GM18502 (cell line): ENCODE data around the gene GATAD2B.
A peak's percentile ranks its signal among the peaks of the same experiment; 100 is the strongest.
"Not testable (repeated sequence)": the region's sequence is repeated elsewhere in the genome, so short reads cannot be mapped to it uniquely, and the experiment has no call there.

ENCODE experiments used
- ATAC-seq: cut with Tn5 transposase; IDR thresholded peaks from one replicate; pipeline ENCODE4 v1.9.1; 2021; ENCODE audit warnings: mild to moderate bottlenecking; ENCODE audit not compliant: unreplicated experiment, poor library complexity

GATAD2B gene

DNA sequence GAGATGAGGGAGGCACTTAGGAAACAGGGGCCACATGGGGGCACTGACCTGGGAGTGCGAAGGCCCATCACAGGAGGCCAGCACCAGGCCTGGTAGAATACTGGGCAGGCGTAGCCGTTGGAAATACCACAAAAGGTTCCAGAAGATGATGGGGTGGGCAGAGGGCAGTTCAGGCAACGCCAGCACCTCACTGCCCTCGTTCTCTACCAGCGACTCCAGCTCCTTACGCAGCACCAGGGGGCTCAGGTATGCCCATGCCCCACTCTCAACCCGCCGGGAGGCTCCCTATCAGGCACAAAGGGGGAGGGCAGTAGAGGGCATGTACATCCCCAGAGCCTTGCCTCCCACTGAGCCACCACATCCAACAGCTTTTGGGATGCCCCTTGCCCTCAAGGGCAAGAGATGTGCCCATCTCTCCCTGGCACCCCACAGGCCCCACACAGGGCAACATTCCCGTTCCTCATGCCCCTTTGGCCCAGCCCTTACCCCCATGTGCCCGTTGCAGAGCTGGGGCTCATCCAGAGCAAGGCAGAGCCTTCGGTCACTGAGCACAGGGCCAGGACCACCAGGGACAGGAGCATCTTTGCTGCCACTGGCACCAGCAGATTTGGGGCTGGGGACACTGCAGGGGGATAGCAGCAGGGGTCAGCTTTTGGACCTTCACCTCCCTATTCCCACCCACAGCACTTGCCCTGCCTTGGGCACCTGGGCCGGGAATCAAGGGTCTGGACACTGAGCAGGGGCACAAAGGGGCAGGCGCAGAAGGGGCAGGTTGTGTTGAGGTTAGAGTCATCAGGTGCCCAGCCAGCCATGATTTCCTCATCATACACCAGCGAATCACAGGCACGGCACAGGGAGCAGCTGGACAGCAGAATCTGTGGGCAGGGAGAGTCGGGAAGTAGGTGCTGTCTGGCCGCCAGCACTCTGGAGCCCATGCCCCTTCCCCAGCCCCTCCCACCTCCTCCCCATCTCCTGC lies 9.7 kb upstream of the GATAD2B start:
- ATAC-seq = no peak

DNA sequence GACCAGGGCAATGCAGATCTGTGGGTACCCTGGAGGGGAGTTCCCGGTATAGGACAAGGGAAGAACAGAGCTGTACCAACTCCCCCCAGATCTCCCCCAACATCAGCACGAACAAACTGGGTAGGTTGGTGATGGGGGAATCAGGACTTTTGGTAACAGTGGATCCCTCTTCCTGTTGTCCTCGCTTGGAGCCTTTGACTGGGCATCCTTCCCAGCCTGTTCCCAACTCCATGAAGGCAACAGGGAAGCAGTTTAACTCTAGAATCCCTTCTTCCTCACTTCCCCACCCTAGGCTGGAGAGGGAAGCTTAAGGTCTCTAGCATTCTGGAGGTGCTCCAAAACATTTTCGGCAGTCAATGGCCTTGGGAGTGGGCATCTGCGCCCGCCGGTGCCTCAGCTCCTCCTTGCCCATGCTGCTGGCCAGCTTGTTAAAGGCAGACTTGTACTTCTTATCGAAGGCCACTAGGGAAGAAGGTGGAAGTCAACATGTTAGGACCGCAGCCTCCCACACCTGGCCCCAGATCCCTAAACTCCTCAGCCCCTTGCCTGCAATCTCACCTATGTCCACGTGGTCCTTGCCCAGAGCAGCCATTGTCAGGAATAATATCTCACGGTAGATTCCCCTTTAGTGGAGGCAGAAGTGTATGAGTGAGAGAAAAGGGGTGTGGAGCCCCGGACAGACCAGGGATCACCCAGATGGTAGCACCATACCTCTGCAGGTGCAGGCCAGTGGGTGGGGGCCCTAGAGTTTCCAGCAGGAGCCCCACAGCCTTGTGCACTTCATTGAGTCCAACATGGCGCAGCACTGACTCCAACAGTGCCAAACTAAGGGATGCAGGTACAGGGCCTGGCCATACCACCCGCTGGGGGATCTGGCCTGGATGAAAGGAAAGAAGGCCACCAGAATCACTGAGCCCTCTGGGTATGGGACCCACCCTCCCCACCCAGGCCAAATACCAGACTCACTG lies 7.5 kb upstream of the GATAD2B start:
- ATAC-seq = no peak

DNA sequence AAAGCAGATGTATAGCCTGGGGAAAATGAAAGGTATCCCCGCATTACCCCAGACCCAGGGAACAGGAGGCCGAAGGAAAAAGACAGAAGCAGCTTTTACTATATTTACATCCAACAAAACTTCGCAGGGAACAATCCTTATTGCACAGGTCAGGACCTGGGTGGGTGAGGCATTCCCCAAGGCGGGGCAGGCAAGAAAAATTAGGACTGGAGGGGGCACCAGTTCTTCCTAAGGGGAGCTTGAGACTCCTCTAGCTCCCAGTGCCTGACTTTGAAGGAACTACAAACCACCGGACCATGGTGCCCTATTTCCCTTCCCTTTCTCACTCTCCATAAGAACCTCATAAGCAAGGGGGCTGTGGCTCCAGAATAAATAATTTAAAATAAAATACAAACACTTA lies 6.7 kb upstream of the GATAD2B start:
- ATAC-seq = no peak

DNA sequence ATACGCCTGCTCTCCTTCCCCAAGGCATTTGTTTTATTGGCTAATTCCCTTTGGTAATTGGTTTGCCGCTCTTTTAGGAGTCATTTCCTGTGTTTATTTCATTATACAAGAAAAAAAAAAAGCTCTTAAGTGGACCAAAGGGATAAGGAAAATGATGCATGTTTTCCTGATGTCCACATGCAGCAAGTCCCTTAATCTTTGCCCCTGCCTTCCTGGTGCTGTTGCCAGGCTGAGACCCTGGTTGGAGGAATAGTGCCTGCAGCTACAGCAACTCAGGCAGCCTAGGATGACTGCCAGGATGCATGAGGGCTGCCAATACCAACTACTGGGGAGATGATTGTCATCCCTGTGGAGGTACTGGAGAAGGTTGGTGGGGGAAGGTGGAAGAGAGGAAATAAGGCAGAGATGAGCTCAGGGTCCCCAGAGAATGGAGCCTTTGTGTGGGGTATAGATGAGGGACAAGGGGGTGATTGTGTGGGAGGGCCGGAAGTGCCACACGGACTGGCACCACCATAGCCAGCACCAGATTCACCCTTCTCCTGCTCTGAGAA lies 6.1 kb upstream of the GATAD2B start:
- ATAC-seq = no peak

DNA sequence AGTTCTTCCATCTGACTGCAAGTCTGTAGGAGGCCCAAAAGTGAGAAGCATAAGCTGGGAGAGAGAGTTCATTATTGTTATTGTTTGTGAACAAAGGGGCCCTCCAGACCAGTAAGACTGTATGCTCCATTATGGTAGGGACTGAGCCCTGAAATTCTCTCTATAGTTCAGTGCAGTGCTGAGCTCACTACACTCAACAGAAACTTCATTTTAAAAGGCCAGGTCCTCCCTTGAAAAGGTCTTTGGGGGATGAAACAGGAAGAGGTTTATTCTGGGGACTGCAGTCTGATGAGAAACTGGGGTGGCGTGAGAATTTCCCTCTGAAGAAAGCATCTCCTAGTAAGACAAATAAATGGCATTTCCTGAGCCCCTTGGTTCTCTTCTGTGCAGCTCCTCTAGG lies 5.5 kb upstream of the GATAD2B start:
- ATAC-seq = no peak

DNA sequence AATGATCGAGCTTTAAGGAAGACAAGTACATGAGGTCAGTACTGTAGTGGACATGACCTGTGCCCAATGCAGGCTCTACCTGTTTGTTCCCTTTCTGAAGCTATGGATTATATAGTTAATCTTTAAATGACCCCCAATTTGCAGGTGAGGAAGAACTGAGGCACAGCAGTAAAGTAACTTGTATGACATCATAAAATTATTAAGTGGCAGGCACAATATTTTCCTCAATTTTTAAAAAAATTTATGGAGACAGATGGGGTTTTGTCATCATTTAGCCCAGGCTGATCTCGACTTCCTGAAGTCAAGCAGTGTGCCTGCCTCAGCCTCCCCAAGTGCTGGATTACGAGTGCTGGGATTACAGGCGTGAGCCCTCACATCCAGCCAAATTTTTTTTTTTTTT lies 3.6 kb upstream of the GATAD2B start:
- no peak for ATAC-seq

DNA sequence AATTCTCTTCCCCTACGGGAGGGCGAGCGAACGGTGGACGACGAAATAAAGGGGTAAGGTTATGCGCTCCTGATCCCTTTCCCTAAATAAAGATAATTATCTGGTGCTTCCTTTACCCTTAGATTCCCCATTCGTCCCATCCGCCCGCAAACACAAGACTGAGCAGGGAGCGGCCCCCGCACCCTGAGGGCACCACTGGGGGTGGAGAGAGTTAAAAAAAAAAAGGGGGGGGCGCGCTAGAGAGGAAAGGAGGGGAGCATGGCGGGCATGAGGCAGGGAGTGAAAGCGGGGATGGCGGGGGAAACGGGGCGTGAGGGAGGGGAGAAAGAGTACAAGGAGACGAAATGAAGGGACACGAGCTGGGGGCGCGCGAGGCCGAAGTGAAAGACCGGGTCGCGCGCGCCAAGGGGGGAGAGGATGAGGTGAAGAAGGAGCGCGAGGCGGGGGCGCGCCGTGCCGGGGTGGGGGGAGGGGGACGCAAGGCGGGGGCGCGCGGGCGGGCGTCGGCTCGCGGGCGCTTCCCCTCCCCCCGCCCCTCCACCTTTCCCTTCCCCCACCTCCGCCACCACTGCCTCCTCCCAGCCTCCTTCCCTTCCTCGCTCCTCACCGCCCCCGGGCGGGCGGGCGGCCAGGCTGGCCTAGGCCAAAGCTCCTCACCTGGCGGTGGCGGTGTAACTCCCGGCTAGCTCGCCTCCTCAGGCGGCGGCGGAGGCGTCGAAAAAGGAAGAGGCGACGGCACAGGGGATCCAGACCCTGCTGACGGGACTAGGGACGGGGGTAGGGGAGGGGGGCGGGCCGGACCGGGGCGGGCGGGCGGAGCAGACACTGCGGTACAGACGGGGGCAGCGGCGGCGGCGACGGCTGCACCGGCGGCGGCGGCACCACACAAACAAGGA lies 448 bp downstream of the GATAD2B start:
- peak; percentile 30 for ATAC-seq

DNA sequence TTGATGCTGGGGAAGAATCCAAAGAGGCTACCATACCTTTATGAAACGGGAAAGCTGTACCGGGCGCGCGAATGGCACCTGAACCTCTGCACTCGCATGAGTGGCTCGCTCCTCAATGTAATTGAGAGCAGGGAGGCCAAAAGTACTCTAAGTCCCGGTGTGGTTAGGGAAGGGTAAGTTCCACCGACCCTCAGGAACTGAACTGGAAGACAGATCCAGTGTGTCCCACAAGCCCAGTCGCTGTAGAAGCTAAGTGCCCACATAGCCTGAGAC lies 1.0 kb downstream of the GATAD2B start:
- ATAC-seq = no peak

DNA sequence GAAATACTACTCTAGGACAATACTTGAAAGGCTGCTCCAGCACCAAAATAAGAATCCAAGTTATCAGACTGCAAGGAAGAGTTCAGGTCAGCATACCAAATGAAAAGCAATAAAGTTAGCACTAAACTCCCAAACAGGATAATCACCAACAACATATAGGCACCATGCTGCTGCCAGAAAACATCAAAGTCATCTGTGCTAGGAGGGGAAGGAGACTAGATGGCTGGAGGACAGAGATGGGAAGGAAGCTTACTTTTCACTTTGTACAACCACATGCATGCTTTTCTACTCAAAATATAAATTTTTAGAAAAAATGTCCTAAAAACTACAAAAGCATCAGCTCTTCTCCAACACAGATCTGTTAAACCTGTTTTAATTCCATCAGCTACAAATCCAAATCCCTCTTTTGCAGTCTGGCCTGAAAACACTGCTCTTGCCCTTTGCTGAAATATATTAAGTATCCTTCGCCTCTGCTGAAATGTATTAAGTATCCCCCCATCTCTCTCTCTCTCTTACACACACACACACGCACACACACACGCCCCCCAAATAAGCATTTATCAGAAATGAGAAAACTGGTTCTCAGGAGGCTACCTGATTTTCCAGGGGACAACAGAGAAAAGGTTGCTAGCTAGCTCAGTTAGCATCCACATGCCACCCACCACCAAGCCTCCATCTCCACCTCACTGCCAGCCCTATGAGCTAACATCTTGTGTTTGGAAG lies 1.5 kb downstream of the GATAD2B start:
- ATAC-seq = no peak

DNA sequence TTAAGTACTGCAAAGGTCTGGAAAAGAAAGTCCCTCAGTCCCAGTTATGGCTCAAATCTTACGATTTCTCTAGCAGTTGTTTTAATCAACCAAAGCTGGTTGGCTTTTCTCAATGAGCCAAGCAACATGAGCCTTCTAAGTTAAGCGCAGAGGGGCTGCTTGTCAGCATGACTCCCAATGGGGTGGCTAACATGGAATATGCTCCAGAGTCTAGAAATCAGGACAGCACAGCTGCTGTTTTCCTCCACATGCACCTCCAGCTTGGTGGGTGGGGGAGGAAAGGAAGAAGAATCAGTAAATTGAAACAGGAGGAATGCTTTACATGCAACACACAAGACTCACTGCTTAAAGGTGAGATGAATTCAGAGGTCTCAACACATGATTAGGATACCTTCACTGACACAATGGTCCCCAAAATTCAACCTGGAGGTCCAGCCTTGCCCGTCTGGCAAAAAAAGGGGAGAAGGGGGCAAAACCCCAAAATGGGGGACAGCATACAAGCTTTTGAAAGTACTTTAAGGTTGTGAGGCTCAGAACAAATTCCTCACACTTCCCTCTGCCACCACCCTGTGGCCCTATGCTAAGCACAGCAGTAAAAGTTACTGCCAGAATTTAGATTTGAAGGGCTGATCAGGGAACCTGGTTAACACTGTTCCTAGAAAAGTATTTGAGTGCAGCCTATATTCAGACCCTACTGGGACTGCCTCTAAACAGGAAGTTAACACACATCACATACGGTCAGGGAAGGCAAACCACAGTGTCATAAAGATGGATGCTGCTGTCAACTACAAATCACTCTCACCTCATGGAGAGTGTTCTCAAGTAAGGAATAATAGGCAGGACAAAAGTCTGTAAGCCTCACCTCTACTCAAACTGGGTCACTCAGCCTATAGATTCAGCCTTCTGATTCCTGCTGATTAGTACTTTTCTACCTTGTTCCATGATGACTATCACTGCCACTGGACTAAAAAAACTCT lies 2.6 kb downstream of the GATAD2B start:
- no peak for ATAC-seq

DNA sequence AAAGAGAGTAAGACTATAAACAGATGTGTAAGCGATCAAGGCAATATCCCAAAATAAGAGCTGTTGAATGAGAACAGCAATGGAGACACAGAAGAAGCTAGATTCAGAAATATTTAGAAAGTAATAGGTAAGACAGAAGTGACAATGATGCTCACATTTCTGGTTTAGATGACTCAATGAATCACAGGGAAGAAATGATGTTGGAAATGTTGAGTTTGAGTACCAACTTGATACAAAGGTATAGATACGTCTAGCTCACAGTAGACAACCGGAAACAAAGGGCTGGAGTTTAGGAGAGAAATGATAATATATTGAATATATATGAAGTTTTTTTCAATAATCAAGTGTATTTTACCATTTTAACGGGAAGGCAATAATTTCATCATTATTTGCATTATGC lies 6.5 kb downstream of the GATAD2B start:
- no peak for ATAC-seq

DNA sequence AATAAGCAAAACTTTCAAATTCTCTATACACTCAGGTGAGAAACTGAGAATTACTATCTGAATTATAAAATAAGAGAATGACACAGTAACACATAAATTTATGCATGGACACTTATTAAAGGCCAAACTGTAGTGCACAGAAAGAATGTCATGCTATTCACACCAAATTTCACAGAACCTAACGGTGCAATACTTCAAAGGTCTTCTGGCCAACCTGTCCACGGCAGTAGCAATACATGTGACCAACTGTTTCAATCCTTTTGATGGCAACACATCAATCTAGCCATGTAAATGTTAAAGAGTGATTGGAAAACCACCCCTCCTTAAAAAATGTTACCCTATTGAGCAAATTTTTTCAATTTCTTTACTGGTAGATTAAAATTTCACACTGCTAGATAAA lies 10.4 kb downstream of the GATAD2B start:
- ATAC-seq = no peak

DNA sequence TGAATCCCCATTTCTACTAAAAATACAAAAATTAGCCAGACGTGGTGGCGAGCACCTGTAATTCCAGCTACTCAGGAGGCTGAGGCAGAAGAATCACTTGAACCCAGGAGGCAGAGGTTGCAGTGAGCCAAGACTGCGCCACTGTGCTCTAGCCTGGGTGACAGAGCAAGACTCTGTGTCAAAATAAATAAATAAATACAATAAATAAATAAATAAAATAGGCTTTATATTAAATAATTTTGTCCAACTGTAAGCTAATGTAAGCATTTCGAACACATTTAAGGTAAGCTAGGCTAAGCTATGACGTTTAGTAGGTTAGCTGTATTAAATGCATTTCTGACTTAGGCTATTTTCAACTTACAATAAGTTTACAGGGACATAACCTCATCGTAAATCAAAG lies 12.2 kb downstream of the GATAD2B start:
- not testable (repeated sequence) for ATAC-seq

DNA sequence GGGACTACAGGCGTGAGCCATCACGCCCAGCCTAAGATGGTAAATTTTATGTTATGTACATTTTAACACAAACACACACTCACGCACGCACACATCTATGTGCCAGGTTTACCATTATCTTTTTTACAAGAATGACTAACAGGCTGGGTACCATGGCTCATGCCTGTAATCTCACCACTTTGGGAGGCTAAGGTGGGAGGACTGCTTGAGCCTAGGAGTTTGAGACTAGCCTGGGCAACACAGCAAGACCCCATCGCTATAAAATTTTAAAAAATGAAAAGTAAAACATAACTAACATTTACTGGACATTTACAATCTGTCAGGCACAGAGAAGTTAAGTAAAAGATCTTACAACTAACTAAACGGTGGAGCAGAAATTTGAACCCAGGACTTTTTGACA lies 14.7 kb downstream of the GATAD2B start:
- no peak for ATAC-seq

DNA sequence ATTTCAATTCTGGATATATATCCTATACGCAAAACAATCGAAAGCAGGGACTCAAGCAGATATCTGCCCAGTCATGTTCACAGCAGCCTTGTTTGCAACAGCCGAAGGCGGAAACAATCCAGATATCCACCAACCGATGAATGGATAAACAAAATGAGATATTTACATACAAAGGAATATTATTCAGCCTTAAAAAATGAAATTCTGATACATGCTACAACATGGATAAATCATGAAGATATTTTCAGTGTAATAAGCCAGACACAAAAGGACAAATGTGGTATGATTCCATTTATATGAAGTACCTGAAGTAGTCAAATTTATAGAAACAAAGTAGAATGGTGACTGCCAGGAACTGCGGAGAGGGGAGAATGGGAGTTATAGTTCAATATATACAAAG lies 15.6 kb downstream of the GATAD2B start:
- no peak for ATAC-seq

DNA sequence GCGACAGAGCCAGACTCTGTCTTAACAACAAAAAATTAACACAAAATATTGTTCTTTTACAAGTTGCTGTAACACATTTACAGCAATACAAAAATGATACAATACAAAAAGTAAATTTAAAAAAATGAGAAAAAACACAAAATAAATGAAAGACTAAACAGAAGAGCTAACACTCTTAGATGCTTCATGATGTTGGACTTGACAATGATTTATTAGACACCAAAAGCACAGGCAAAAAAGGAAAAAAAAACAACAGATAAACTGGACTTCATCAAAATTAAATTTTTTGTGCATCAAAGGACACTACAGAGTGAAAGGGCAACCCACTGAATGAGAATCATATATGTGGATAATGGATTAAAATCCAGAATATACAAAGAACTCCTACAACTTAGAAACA lies 16.4 kb downstream of the GATAD2B start:
- no peak for ATAC-seq

DNA sequence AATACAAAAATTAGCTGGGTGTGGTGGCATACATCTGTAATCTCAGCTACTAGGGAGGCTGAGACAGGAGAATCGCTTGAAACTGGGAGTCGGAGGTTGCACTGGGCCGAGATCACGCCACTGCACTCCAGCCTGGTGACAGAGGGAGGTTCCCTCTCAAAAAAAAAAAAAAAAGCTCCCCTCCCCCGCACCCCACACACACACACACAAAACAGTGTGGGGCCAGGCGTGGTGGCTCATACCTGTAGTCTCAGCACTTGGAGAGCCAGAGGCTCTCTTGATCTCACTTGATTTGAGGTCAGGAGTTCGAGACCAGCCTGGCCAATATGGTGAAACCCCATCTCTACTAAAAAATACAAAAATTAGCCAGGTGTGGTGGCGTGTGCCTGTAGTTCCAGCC lies 16.9 kb downstream of the GATAD2B start:
- not testable (repeated sequence) for ATAC-seq

DNA sequence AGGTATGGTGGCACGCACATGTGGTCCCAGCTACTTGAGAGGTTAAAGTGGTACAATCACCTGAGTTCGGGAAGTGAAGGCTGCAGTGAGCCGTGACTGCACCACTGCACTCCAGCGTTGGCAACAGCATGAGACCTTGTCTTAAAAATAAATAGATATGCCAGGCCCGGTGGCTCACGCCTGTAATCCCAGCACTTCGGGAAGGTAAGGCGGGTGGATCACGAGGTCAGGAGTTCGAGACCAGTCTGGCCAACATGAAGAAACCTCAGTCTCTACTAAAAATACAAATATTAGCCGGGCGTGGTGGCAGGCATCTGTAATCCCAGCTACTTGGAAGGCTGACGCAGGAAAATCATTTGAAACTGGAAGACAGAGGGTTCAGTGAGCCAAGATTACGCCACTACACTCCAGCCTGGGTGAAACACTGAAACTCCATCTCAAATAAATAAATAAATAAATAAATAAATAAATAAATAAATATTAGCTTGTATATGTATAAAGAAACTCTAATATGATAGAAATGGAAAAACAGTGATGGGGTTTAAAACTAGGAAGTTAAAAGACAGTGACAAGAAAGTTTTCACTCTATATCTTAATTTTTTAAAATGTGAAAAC lies 18.8 kb downstream of the GATAD2B start:
- ATAC-seq = no peak
